Measurements from ENCODE around the gene DFFB. TPM values are rescaled to one million over a fixed set of nuclear protein-coding genes. Genes with fewer than 3 reads are reported as not detected.

The DFFB gene
- total RNA-seq, 4 donors from 2014 or later = 1.6 to 8.2 (median 3.2) TPM

GRCh38 chr1:3814065-3814464 lies 43.2 kb upstream of the DFFB start:
- Histone ChIP-seq H3K27ac (no peak overlapping the region), H3K27me3 (no peaks in the 10 kb centered on the region), H3K36me3 (peaks cover 0 to 56% (median 6%) of the 10 kb centered on the region in 3 donors), H3K9me3 (no peaks in the 10 kb centered on the region), H3K4me3 (no peak overlapping the region), H3K4me1 (no peaks in the 10 kb centered on the region)
- WGBS, 2 donors = 90% methylated on average over 2 of the region's 2 CpGs; no CpG with 5 or more reads in 1 of the 2 donors
- TF ChIP-seq POLR2A (IDR thresholded peaks at IDR 0.05) (no peak), CTCF (IDR thresholded peaks at IDR 0.05) (no peak)
- intact Hi-C loops (cut with DNase I) = no loop called here
- no peak for DNase-seq

DNA sequence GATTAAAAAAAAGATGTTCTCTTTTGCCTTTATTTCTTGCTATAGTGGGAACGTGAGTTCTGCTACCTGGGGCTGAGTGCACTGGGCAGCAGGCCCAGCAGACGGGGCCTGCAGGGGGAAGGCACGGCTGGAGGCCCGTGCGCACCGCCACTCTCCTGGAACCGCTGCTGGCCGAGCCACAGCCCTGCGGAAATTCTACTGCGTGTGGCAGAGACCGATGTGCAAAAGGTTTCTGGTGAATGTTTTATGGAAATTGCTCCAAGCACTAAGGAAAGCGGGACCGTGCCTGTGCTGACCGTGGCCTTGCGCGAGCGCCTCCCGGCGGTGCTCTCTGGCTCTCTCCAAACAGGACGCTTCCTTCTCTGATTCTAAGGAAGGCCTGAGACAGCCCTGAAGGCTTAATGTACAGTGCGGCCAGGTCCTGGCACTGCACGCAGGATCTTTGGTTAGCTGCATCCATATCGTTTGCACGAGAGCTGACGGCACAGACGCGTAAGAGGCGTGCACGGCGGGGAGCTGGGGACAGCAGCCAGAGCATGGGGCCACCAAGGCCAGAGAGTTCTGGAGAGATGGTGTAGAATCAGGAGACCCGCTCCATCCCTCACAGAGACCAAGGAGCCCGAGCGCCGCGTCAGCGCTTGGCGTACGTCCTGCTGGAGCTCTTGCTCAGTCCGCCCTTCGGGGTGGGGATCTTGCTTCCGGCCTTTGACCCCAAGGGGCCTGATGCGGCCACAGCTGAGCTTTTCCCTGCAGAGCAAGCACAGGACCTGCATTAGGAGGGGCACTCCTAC lies 42.3 kb upstream of the DFFB start:
- Histone ChIP-seq H3K27me3 (no peaks in the 10 kb centered on the region), H3K4me1 (no peaks in the 10 kb centered on the region), H3K9me3 (no peaks in the 10 kb centered on the region), H3K27ac (no peak overlapping the region), H3K36me3 (peaks cover 0 to 63% (median 6%) of the 10 kb centered on the region in 3 donors), H3K4me3 (no peak overlapping the region)
- TF ChIP-seq POLR2A (IDR thresholded peaks at IDR 0.05) = no peak
- TF ChIP-seq CTCF (IDR thresholded peaks at IDR 0.05) = no peak
- intact Hi-C loops (cut with DNase I) = no loop called here
- no peak for DNase-seq
- 87 to 94% methylated on average over 19 to 22 of the region's 42 CpGs for WGBS, 2 donors

DNA sequence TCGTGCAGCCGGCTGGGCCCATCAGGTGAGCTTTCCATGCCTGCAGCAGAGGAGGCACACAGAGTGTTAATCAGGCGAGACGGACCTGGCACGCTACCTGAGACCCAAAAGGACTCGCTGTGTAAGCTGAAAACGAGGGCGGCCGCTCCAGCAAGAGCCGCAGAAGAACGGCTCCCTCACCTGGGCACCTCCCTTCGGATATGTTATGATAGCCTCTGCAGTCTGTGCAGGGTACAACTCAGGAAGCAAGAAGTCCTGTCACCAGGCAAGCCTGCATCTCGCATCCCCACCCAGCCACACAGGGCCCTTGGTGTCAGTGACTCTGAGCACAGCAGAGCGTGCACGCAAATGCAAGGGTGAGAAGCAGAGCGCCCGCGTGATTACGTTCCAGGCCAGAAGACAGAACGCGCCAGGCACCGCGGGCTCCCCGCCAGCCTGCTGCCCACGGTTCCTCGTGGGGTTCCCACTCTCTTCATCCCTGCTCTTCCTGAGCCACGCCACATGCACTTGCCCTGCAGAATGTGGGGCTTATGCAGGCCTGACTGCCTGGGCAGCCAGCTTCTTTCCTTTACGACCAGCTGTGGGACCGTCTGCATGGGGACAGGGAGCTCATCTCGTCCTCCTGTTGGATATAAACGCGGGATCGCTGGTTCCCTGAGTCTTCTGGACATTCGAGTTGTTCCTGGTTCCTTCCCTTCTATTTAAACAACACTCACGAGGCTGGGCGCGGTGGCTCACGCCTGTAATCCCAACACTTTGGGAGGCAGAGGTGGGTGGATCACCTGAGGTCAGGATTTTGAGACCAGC lies 40.7 kb upstream of the DFFB start:
- DNase-seq = no peak
- Histone ChIP-seq H3K4me3 (no peak overlapping the region), H3K36me3 (peaks cover 6 to 79% (median 14%) of the 10 kb centered on the region in 3 donors), H3K27ac (no peak overlapping the region), H3K27me3 (no peaks in the 10 kb centered on the region), H3K9me3 (no peaks in the 10 kb centered on the region), H3K4me1 (no peaks in the 10 kb centered on the region)
- intact Hi-C loops (cut with DNase I) = no loop called here
- no peak for TF ChIP-seq POLR2A (IDR thresholded peaks at IDR 0.05)
- TF ChIP-seq CTCF (IDR thresholded peaks at IDR 0.05) = no peak
- WGBS, 2 donors = 85 to 86% methylated on average over 15 to 31 of the region's 38 CpGs

DNA sequence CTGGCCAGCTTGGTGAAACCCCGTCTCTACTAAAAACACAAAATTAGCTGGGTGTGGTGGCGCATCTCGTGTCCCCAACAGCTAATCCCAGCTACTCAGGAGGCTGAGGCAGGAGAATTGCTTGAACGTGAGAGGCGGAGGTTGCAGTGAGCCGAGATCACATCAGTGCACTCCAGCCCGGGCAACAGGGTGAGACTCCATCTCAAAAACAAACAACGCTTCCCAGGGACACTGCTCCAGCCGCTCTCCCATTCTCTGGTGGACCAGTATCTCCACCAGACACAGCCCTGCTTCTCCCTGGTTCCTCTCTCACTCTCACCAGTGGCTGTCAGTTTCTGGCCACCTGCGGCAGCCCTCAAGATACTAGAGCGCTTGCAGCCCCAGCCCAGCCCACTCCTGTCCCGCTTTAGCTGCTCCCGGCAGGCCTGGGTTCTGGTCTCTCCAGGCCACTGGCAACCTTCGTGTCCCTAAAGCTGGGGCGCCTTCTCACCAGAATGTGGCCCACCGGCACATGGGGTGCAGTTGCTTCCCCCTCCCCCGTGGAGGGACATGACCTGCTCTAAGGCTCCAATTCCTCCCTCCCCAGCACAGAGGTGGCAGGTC lies 40.0 kb upstream of the DFFB start:
- H3K4me3 ChIP-seq = no peak overlapping the region
- no peak overlapping the region for H3K27ac ChIP-seq
- no peaks in the 10 kb centered on the region for H3K9me3 ChIP-seq
- intact Hi-C loops (cut with DNase I) = no loop called here
- DNase-seq = no peak
- H3K36me3 ChIP-seq = peaks cover 6 to 86% (median 21%) of the 10 kb centered on the region in 3 donors
- H3K27me3 ChIP-seq = no peaks in the 10 kb centered on the region
- no peaks in the 10 kb centered on the region for H3K4me1 ChIP-seq
- TF ChIP-seq POLR2A (IDR thresholded peaks at IDR 0.05) (no peak), CTCF (IDR thresholded peaks at IDR 0.05) (no peak)
- 93 to 95% methylated on average over 9 to 13 of the region's 17 CpGs for WGBS, 2 donors

Measured in esophagus squamous epithelium (tissue), 5 donors.